ENCODE data around the gene INPP4A.

DNA sequence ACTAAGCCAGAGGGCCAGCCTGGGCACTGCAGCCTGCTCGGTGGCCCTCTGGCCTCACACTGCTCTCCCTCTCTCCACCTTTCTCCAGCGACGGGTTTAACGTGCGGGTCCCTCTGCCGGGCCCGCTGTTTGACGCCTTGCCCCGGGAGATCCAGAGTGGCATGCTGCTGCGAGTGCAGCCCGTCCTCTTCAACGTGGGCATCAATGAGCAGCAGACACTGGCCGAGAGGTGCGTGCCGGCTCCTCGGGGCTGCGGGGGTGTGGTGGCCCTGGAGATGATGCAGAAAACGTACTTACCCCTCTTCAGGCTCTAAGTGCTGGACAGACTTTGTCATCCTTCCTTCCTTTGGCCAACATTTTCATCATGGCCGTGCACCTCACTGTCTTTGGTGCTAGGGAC is 121.3 kb downstream of the INPP4A start:
- TF ChIP-seq, protein P1, sequence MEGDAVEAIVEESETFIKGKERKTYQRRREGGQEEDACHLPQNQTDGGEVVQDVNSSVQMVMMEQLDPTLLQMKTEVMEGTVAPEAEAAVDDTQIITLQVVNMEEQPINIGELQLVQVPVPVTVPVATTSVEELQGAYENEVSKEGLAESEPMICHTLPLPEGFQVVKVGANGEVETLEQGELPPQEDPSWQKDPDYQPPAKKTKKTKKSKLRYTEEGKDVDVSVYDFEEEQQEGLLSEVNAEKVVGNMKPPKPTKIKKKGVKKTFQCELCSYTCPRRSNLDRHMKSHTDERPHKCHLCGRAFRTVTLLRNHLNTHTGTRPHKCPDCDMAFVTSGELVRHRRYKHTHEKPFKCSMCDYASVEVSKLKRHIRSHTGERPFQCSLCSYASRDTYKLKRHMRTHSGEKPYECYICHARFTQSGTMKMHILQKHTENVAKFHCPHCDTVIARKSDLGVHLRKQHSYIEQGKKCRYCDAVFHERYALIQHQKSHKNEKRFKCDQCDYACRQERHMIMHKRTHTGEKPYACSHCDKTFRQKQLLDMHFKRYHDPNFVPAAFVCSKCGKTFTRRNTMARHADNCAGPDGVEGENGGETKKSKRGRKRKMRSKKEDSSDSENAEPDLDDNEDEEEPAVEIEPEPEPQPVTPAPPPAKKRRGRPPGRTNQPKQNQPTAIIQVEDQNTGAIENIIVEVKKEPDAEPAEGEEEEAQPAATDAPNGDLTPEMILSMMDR (conservative IDR thresholded peaks at IDR 0.05; ENCODE audit: low read depth, low read length), result no peak
- no peak for TF ChIP-seq EZH2phosphoT487 (IDR thresholded peaks at IDR 0.05; ENCODE audit: borderline replicate concordance, low read length)

All from PC-3 (cell line).